Lung (tissue), 12 donors: Measurements from ENCODE around the gene LSP1. TPM values are rescaled to one million over a fixed set of nuclear protein-coding genes. Genes with fewer than 3 reads are reported as not detected.

ENCODE experiments used
- ATAC-seq: fragments of 200-7000 bp; cut with Tn5 transposase; one replicate; pipeline ENCODE4 v1.9.1; 2020; ENCODE audit warnings: moderate number of reproducible peaks; ENCODE audit not compliant: insufficient read depth, low FRiP score
- DNase-seq, 3 donors: peaks; one replicate each; pipeline ENCODE4 v3.0.0-alpha.2; 2013 to 2017
- H3K27ac ChIP-seq, 2 donors: one replicate each; pipeline ENCODE4 v1.5.1; 2013; ENCODE audit warnings: mild to moderate bottlenecking in 2 of 2, moderate library complexity in 2 of 2, control low read depth in 1 of 2, inconsistent platforms in 1 of 2, low read depth in 1 of 2, low read length in 1 of 2
- H3K27me3 ChIP-seq, 3 donors: one replicate each; pipeline ENCODE4 v1.5.1; 2013; ENCODE audit warnings: low read length in 2 of 3; ENCODE audit not compliant: control insufficient read depth in 3 of 3, insufficient read depth in 3 of 3
- H3K36me3 ChIP-seq, 4 donors: one replicate each; pipeline ENCODE4 v1.5.1; 2013; ENCODE audit warnings: low read length in 4 of 4, mild to moderate bottlenecking in 1 of 4, moderate library complexity in 1 of 4; ENCODE audit not compliant: control insufficient read depth in 4 of 4, insufficient read depth in 4 of 4
- H3K4me1 ChIP-seq, 5 donors: one replicate each; pipeline ENCODE4 v1.5.1; 2013; ENCODE audit warnings: low read length in 5 of 5, mild to moderate bottlenecking in 2 of 5, moderate library complexity in 1 of 5; ENCODE audit not compliant: control insufficient read depth in 5 of 5, insufficient read depth in 5 of 5
- H3K4me3 ChIP-seq: one replicate; pipeline ENCODE4 v1.5.1; 2013; ENCODE audit warnings: mild to moderate bottlenecking, control low read depth, moderate library complexity
- H3K9ac ChIP-seq, 2 donors: one replicate each; pipeline ENCODE4 v1.5.1; 2013; ENCODE audit warnings: low read length in 2 of 2, control low read depth in 1 of 2; ENCODE audit not compliant: insufficient read depth in 1 of 2
- H3K9me3 ChIP-seq, 4 donors: one replicate each; pipeline ENCODE4 v1.5.1; 2013; ENCODE audit warnings: low read length in 3 of 4, mild to moderate bottlenecking in 1 of 4, moderate library complexity in 1 of 4; ENCODE audit not compliant: control insufficient read depth in 4 of 4, insufficient read depth in 3 of 4
- CTCF ChIP-seq: IDR thresholded peaks from 2 replicates; pipeline ENCODE4 v1.5.1; 2012; ENCODE audit warnings: mild to moderate bottlenecking; ENCODE audit errors: control extremely low read depth, extremely low read depth
- WGBS, 2 donors: extraction: QIAGEN DNeasy Blood & Tissue Kit; methylation state at CpG; one replicate each; pipeline ENCODE4 v1.1.7; 2013; 5-methylcytosine and 5-hydroxymethylcytosine counted together
- polyA plus RNA-seq, 2 donors: library from polyadenylated mRNA; stranded (reverse); fragments of 200-250 nt; gene quantifications; one replicate each; pipeline ENCODE4 v1.2.1, GENCODE V29; 2013
- total RNA-seq, 2 donors: library from RNA; depleted of rRNA in 1 of 2; stranded (reverse); fragments of >200 nt in 1 of 2; gene quantifications; one replicate each; pipeline ENCODE4 v1.2.1, GENCODE V29; 2014 to 2021
- donor health status: control.
- donor health status: control.
- donor health status: Bipolar disorder and iron deficiency.
- donor health status: healthy.
- donor health status: DM: yes; HTN: yes; CAD: no.

The LSP1 gene
- total and polyA plus RNA-seq, 4 donors = 44.9 to 121 (median 83.9) TPM

GRCh38 chr11:1920128-1920908 is 67.4 kb downstream of the LSP1 start:
- H3K36me3 ChIP-seq = no peaks in the 10 kb centered on the region
- no peak for TF ChIP-seq CTCF
- H3K27me3 ChIP-seq = no peaks in the 10 kb centered on the region
- H3K4me3 ChIP-seq = no peak overlapping the region
- H3K27ac ChIP-seq = peak overlapping the region in 1 of 2 donors; percentile 10
- peaks cover 0 to 33% (median 9%) of the 10 kb centered on the region in 5 donors for H3K4me1 ChIP-seq
- ATAC-seq (no peak), DNase-seq (no peak)
- no peaks in the 10 kb centered on the region for H3K9me3 ChIP-seq
- H3K9ac ChIP-seq = no peak overlapping the region
- WGBS, 2 donors = 91 to 94% methylated on average over 25 of the region's 25 CpGs

GRCh38 chr11:1920909-1921573 is 68.2 kb downstream of the LSP1 start:
- Histone ChIP-seq H3K4me3 (no peak overlapping the region), H3K9ac (no peak overlapping the region), H3K27ac (peak overlapping the region in 1 of 2 donors; percentile 2), H3K4me1 (peaks cover 0 to 33% (median 9%) of the 10 kb centered on the region in 5 donors), H3K27me3 (no peaks in the 10 kb centered on the region), H3K36me3 (no peaks in the 10 kb centered on the region), H3K9me3 (no peaks in the 10 kb centered on the region)
- no peak for DNase-seq
- 74 to 87% methylated on average over 19 to 21 of the region's 21 CpGs for WGBS, 2 donors
- ATAC-seq = no peak
- no peak for TF ChIP-seq CTCF

GRCh38 chr11:1921574-1922141 is 68.8 kb downstream of the LSP1 start:
- TF ChIP-seq CTCF = no peak
- Histone ChIP-seq H3K9ac (no peak overlapping the region), H3K9me3 (no peaks in the 10 kb centered on the region), H3K27me3 (no peaks in the 10 kb centered on the region), H3K36me3 (no peaks in the 10 kb centered on the region), H3K27ac (peak overlapping the region in 1 of 2 donors; percentile 2), H3K4me1 (peaks cover 0 to 34% (median 9%) of the 10 kb centered on the region in 5 donors), H3K4me3 (no peak overlapping the region)
- ATAC-seq (no peak), DNase-seq (peak; percentile 56 to 71 (median 67))
- WGBS, 2 donors = 70 to 84% methylated on average over 18 of the region's 18 CpGs
